Peyer's patch (tissue), 4 donors: ENCODE measurements around the gene SAYSD1. TPM values are rescaled to one million over a fixed set of nuclear protein-coding genes. Genes with fewer than 3 reads are reported as not detected.

Source experiments
- DNase-seq, 3 donors: peaks; one replicate each; pipeline ENCODE4 v3.0.0-alpha.2; 2017 to 2019
- H3K27ac ChIP-seq, 4 donors: fragments of 200-600 bp; sonication (generic); one replicate each; pipeline ENCODE4 v1.5.1; 2016 to 2019
- H3K27me3 ChIP-seq, 2 donors: fragments of 200-600 bp; sonication (generic); one replicate each; pipeline ENCODE4 v1.5.1; 2019
- H3K36me3 ChIP-seq, 3 donors: fragments of 200-600 bp; sonication (generic); one replicate each; pipeline ENCODE4 v1.5.1; 2016 to 2019
- H3K4me1 ChIP-seq, 4 donors: fragments of 200-600 bp; sonication (generic); one replicate each; pipeline ENCODE4 v1.5.1; 2016 to 2019
- H3K4me3 ChIP-seq, 4 donors: fragments of 200-600 bp; sonication (generic); 1 replicate in 3 of 4; 2 replicates in 1 of 4; pipeline ENCODE4 v1.5.1; 2016 to 2019; ENCODE audit warnings: mild to moderate bottlenecking in 1 of 4
- H3K9me3 ChIP-seq, 4 donors: fragments of 200-600 bp; sonication (generic); one replicate each; pipeline ENCODE4 v1.5.1; 2016 to 2019; ENCODE audit warnings: mild to moderate bottlenecking in 1 of 4
- CTCF ChIP-seq, 6 experiments: fragments of 450-650 bp in 4 of 6; fragments of 200-600 bp in 2 of 6; sonication (generic) in 1 of 6; IDR thresholded peaks; one replicate each; pipeline ENCODE4 v1.5.1; 2017 to 2019; ENCODE audit warnings: antibody characterized with exemption in 6 of 6, mild to moderate bottlenecking in 3 of 6, moderate library complexity in 1 of 6
- POLR2A ChIP-seq, 2 donors: fragments of 450-650 bp; IDR thresholded peaks; one replicate each; pipeline ENCODE4 v1.5.1; 2017; ENCODE audit warnings: antibody characterized with exemption in 2 of 2, mild to moderate bottlenecking in 2 of 2, moderate library complexity in 2 of 2
- total RNA-seq, 4 donors: library from RNA; depleted of rRNA; stranded (reverse); fragments of >200 nt; gene quantifications; one replicate each; pipeline ENCODE4 v1.1.0, GENCODE V29; 2016

The SAYSD1 gene
- total RNA-seq, 4 donors from 2014 or later, result 12.4 to 24.7 (median 19.1) TPM

- TF ChIP-seq CTCF (IDR thresholded peaks at IDR 0.05), result no peak
- TF ChIP-seq POLR2A (IDR thresholded peaks at IDR 0.05), result no peak
- H3K9me3 ChIP-seq, result no peaks in the 10 kb centered on the region
- H3K36me3 ChIP-seq, result no peaks in the 10 kb centered on the region
- no peak overlapping the region for H3K27ac ChIP-seq
- H3K4me3 ChIP-seq, result no peak overlapping the region
- H3K4me1 ChIP-seq, result no peaks in the 10 kb centered on the region
- no peak for DNase-seq
- no peaks in the 10 kb centered on the region for H3K27me3 ChIP-seq
Observed at GRCh38 chr6:39152262-39152661, 37.3 kb upstream of the SAYSD1 start.

GRCh38 chr6:39151211-39151610 lies 36.2 kb upstream of the SAYSD1 start:
- Histone ChIP-seq H3K36me3 (no peaks in the 10 kb centered on the region), H3K9me3 (no peaks in the 10 kb centered on the region), H3K4me1 (no peaks in the 10 kb centered on the region), H3K27me3 (no peaks in the 10 kb centered on the region), H3K4me3 (no peak overlapping the region), H3K27ac (no peak overlapping the region)
- TF ChIP-seq POLR2A (IDR thresholded peaks at IDR 0.05) (no peak), CTCF (IDR thresholded peaks at IDR 0.05) (no peak)
- no peak for DNase-seq

- H3K36me3 ChIP-seq, result no peaks in the 10 kb centered on the region
- TF ChIP-seq CTCF (IDR thresholded peaks at IDR 0.05) (no peak), POLR2A (IDR thresholded peaks at IDR 0.05) (no peak)
- no peak overlapping the region for H3K4me3 ChIP-seq
- H3K4me1 ChIP-seq, result no peaks in the 10 kb centered on the region
- H3K27ac ChIP-seq, result no peak overlapping the region
- no peaks in the 10 kb centered on the region for H3K27me3 ChIP-seq
- no peaks in the 10 kb centered on the region for H3K9me3 ChIP-seq
- DNase-seq, result no peak
Observed at GRCh38 chr6:39144481-39145173, 29.6 kb upstream of the SAYSD1 start.

- TF ChIP-seq POLR2A (IDR thresholded peaks at IDR 0.05) (no peak), CTCF (IDR thresholded peaks at IDR 0.05) (no peak)
- no peaks in the 10 kb centered on the region for H3K27me3 ChIP-seq
- DNase-seq, result no peak
- H3K36me3 ChIP-seq, result no peaks in the 10 kb centered on the region
- H3K4me3 ChIP-seq, result no peak overlapping the region
- no peak overlapping the region for H3K27ac ChIP-seq
- H3K9me3 ChIP-seq, result no peaks in the 10 kb centered on the region
- H3K4me1 ChIP-seq, result no peaks in the 10 kb centered on the region
Observed at GRCh38 chr6:39143238-39143930, 28.4 kb upstream of the SAYSD1 start.

GRCh38 chr6:39140556-39141167 lies 25.7 kb upstream of the SAYSD1 start:
- DNase-seq, result no peak
- H3K4me1 ChIP-seq, result no peaks in the 10 kb centered on the region
- H3K36me3 ChIP-seq, result no peaks in the 10 kb centered on the region
- no peak overlapping the region for H3K4me3 ChIP-seq
- H3K27ac ChIP-seq, result no peak overlapping the region
- H3K9me3 ChIP-seq, result no peaks in the 10 kb centered on the region
- no peaks in the 10 kb centered on the region for H3K27me3 ChIP-seq
- no peak for TF ChIP-seq POLR2A (IDR thresholded peaks at IDR 0.05)
- no peak for TF ChIP-seq CTCF (IDR thresholded peaks at IDR 0.05)
